Thyroid gland (tissue), 4 donors: ENCODE measurements around the gene GAD1. TPM values are rescaled to one million over a fixed set of nuclear protein-coding genes. Genes with fewer than 3 reads are reported as not detected.

Source experiments
- DNase-seq, 2 donors: peaks; one replicate each; pipeline ENCODE4 v3.0.0-alpha.2; 2019
- H3K27ac ChIP-seq, 3 donors: fragments of 200-600 bp; sonication (generic); 1 replicate in 2 of 3; 2 replicates in 1 of 3; pipeline ENCODE4 v1.5.1; 2016 to 2019; ENCODE audit warnings: mild to moderate bottlenecking in 1 of 3, moderate library complexity in 1 of 3
- H3K27me3 ChIP-seq: fragments of 200-600 bp; sonication (generic); one replicate; pipeline ENCODE4 v1.5.1; 2019
- H3K36me3 ChIP-seq, 2 donors: fragments of 200-600 bp; sonication (generic); one replicate each; pipeline ENCODE4 v1.5.1; 2016 to 2019
- H3K4me1 ChIP-seq, 2 donors: fragments of 200-600 bp; sonication (generic); one replicate each; pipeline ENCODE4 v1.5.1; 2017 to 2019
- H3K4me3 ChIP-seq, 3 donors: fragments of 200-600 bp; sonication (generic); replicated peaks in 1 of 3; 1 replicate in 2 of 3; 2 replicates in 1 of 3; pipeline ENCODE4 v1.5.1; 2016; ENCODE audit warnings: mild to moderate bottlenecking in 1 of 3
- H3K9me3 ChIP-seq: fragments of 200-600 bp; sonication (generic); one replicate; pipeline ENCODE4 v1.5.1; 2017
- CTCF ChIP-seq, 6 experiments: fragments of 200-600 bp in 3 of 6; fragments of 450-650 bp in 3 of 6; sonication (generic) in 3 of 6; IDR thresholded peaks; one replicate each; pipeline ENCODE4 v1.5.1; 2016 to 2019; ENCODE audit warnings: antibody characterized with exemption in 6 of 6, mild to moderate bottlenecking in 2 of 6, inconsistent platforms in 1 of 6, moderate library complexity in 1 of 6
- POLR2A ChIP-seq, 2 donors: fragments of 450-650 bp; IDR thresholded peaks; one replicate each; pipeline ENCODE4 v1.6.1; 2017; ENCODE audit warnings: antibody characterized with exemption in 2 of 2, mild to moderate bottlenecking in 2 of 2, moderate library complexity in 1 of 2
- WGBS, 2 donors: methylation state at CpG; one replicate each; pipeline ENCODE4 v1.1.5; 2017; 5-methylcytosine and 5-hydroxymethylcytosine counted together
- intact Hi-C: fragments of 100-400 bp; cut with DNase I; formaldehyde crosslinking; loops from one replicate; pipeline ENCODE4 v1.15.1; 2023
- total RNA-seq, 4 donors: library from RNA; depleted of rRNA; stranded (reverse); fragments of >200 nt; gene quantifications; one replicate each; pipeline ENCODE4 v1.2.3, GENCODE V29; 2016

Gene GAD1
- total RNA-seq, 4 donors from 2014 or later, result 0.11 to 0.94 (median 0.46) TPM

- no peak for DNase-seq
- WGBS, 2 donors, result 13 to 25% methylated on average over 11 of the region's 11 CpGs
- H3K27ac ChIP-seq, result no peak overlapping the region
- H3K9me3 ChIP-seq, result no peaks in the 10 kb centered on the region
- no peaks in the 10 kb centered on the region for H3K36me3 ChIP-seq
- intact Hi-C loops, result no loop called here
- H3K4me1 ChIP-seq, result peaks cover 31 to 45% of the 10 kb centered on the region in 2 donors
- no peak overlapping the region for H3K4me3 ChIP-seq
- no peak for TF ChIP-seq CTCF (IDR thresholded peaks at IDR 0.05)
- no peak for TF ChIP-seq POLR2A (IDR thresholded peaks at IDR 0.05)
- peaks cover 33% of the 10 kb centered on the region for H3K27me3 ChIP-seq
Measured at GRCh38 chr2:170823898-170824215, 7.2 kb downstream of the GAD1 start.

- Histone ChIP-seq H3K36me3 (no peaks in the 10 kb centered on the region), H3K9me3 (no peaks in the 10 kb centered on the region), H3K4me3 (no peak overlapping the region), H3K27ac (no peak overlapping the region), H3K4me1 (peaks cover 31 to 44% of the 10 kb centered on the region in 2 donors), H3K27me3 (peaks cover 26% of the 10 kb centered on the region)
- DNase-seq, result no peak
- TF ChIP-seq POLR2A (IDR thresholded peaks at IDR 0.05) (no peak), CTCF (IDR thresholded peaks at IDR 0.05) (no peak)
- WGBS, 2 donors, result 46 to 73% methylated on average over 2 of the region's 2 CpGs
- intact Hi-C loops, result no loop called here
Measured at GRCh38 chr2:170824526-170825015, 7.9 kb downstream of the GAD1 start.

- 87 to 92% methylated on average over 6 of the region's 6 CpGs for WGBS, 2 donors
- Histone ChIP-seq H3K27ac (no peak overlapping the region), H3K36me3 (no peaks in the 10 kb centered on the region), H3K27me3 (no peaks in the 10 kb centered on the region), H3K4me1 (peaks cover 0 to 10% of the 10 kb centered on the region in 2 donors), H3K4me3 (no peak overlapping the region), H3K9me3 (no peaks in the 10 kb centered on the region)
- intact Hi-C loops, result no loop called here
- TF ChIP-seq POLR2A (IDR thresholded peaks at IDR 0.05) (no peak), CTCF (IDR thresholded peaks at IDR 0.05) (no peak)
- DNase-seq, result no peak
Measured at GRCh38 chr2:170827841-170828532, 11.3 kb downstream of the GAD1 start.

GRCh38 chr2:170828533-170828916 lies 11.8 kb downstream of the GAD1 start:
- 75 to 82% methylated on average over 5 of the region's 5 CpGs for WGBS, 2 donors
- H3K9me3 ChIP-seq, result no peaks in the 10 kb centered on the region

More at GRCh38 chr2:170828533-170828916, 11.8 kb downstream of the GAD1 start:
- intact Hi-C loops, result no loop called here
- peaks cover 0 to 5% of the 10 kb centered on the region in 2 donors for H3K4me1 ChIP-seq
- no peak overlapping the region for H3K4me3 ChIP-seq
- H3K27ac ChIP-seq, result no peak overlapping the region
- DNase-seq, result no peak
- no peaks in the 10 kb centered on the region for H3K27me3 ChIP-seq
- H3K36me3 ChIP-seq, result no peaks in the 10 kb centered on the region
- TF ChIP-seq POLR2A (IDR thresholded peaks at IDR 0.05) (no peak), CTCF (IDR thresholded peaks at IDR 0.05) (no peak)
